HepG2 (cell line): ENCODE data around the gene RNASE8. TPM values are rescaled to one million over a fixed set of nuclear protein-coding genes. Genes with fewer than 3 reads are reported as not detected.
A peak's percentile ranks its signal among the peaks of the same experiment; 100 is the strongest.

Source experiments
- AHDC1 ChIP-seq: sonication (generic); formaldehyde crosslinking; IDR thresholded peaks from 2 replicates; pipeline ENCODE4 v1.5.1; 2020; ENCODE audit warnings: mild to moderate bottlenecking, missing genetic modification reagents, borderline replicate concordance
- EED ChIP-seq: sonication (generic); formaldehyde crosslinking; IDR thresholded peaks from 2 replicates; pipeline ENCODE4 v1.5.0; 2020; ENCODE audit warnings: mild to moderate bottlenecking, missing genetic modification reagents
- FOXJ3 ChIP-seq: sonication (generic); formaldehyde crosslinking; IDR thresholded peaks from 2 replicates; pipeline ENCODE4 v1.4.0; 2020; ENCODE audit warnings: missing genetic modification reagents, mild to moderate bottlenecking, borderline replicate concordance
- GZF1 ChIP-seq: sonication (generic); formaldehyde crosslinking; IDR thresholded peaks from 2 replicates; pipeline ENCODE4 v1.5.1; 2020; ENCODE audit warnings: mild to moderate bottlenecking, missing genetic modification reagents
- KAT8 ChIP-seq: IDR thresholded peaks from 2 replicates; pipeline ENCODE4 v1.6.1; 2016; ENCODE audit warnings: missing genetic modification reagents, missing compliant biosample characterization
- MYPOP ChIP-seq: sonication (generic); formaldehyde crosslinking; IDR thresholded peaks from 2 replicates; pipeline ENCODE4 v1.8.1; 2023; ENCODE audit warnings: mild to moderate bottlenecking, moderate library complexity, missing genetic modification reagents
- NCOR1 ChIP-seq: fragments of 200-600 bp; sonication (generic); IDR thresholded peaks from 2 replicates; pipeline ENCODE4 v1.7.0; 2017; ENCODE audit warnings: antibody characterized with exemption, low read length, borderline replicate concordance
- NFKB2 ChIP-seq: sonication (generic); formaldehyde crosslinking; IDR thresholded peaks from 2 replicates; pipeline ENCODE4 v1.4.0; 2020; ENCODE audit warnings: missing genetic modification reagents, borderline replicate concordance
- POLR2A ChIP-seq, 2 experiments: IDR thresholded peaks; 2 replicates each; pipeline ENCODE4 v1.6.1; 2011; ENCODE audit warnings: low read depth in 2 of 2, low read length in 2 of 2, mild to moderate bottlenecking in 1 of 2, moderate library complexity in 1 of 2; ENCODE audit not compliant: insufficient read depth in 1 of 2
- SKIL ChIP-seq: sonication (generic); formaldehyde crosslinking; IDR thresholded peaks from 2 replicates; pipeline ENCODE4 v1.8.0; 2022; ENCODE audit warnings: missing genetic modification reagents, mild to moderate bottlenecking, moderate library complexity, borderline replicate concordance
- ZBTB14 ChIP-seq: sonication (generic); formaldehyde crosslinking; IDR thresholded peaks from 2 replicates; pipeline ENCODE4 v1.4.0; 2020; ENCODE audit warnings: missing genetic modification reagents
- ZBTB46 ChIP-seq: sonication (generic); formaldehyde crosslinking; IDR thresholded peaks from 2 replicates; pipeline ENCODE4 v1.4.0; 2020; ENCODE audit warnings: mild to moderate bottlenecking, missing genetic modification reagents, borderline replicate concordance
- ZMYM4 ChIP-seq: sonication (generic); formaldehyde crosslinking; IDR thresholded peaks from 2 replicates; pipeline ENCODE4 v1.8.1; 2023; ENCODE audit warnings: mild to moderate bottlenecking, missing genetic modification reagents
- ZNF780A ChIP-seq: sonication (generic); formaldehyde crosslinking; IDR thresholded peaks from 2 replicates; pipeline ENCODE4 v1.8.0; 2022; ENCODE audit warnings: mild to moderate bottlenecking, missing genetic modification reagents, moderate library complexity
- ZNF781 ChIP-seq: sonication (generic); formaldehyde crosslinking; IDR thresholded peaks from 2 replicates; pipeline ENCODE4 v1.5.1; 2020; ENCODE audit warnings: borderline replicate concordance, mild to moderate bottlenecking, missing genetic modification reagents; ENCODE audit errors: not compliant biosample characterization
- polyA plus RNA-seq, 8 experiments: library from polyadenylated mRNA; depleted of rRNA in 3 of 8; stranded (reverse) in 7 of 8; unstranded in 1 of 8; fragments of >200 nt; fragmentation: Illumina TruSeq in 4 of 8; extraction: Trizol in 4 of 8; gene quantifications; 2 replicates each; pipeline versions ENCODE4 v1.2.1 to v1.2.3, GENCODE V29; 2011 to 2016; ENCODE audit warnings: low read depth in 4 of 8, missing spikeins in 1 of 8, mixed read lengths in 1 of 8; ENCODE audit not compliant: insufficient read depth in 1 of 8
- total RNA-seq, 5 experiments: library from RNA; depleted of rRNA; stranded (reverse); fragments of >200 nt; fragmentation: Illumina TruSeq; extraction: Trizol; gene quantifications; 2 replicates each; pipeline ENCODE4 v1.2.3, GENCODE V29; 2016; ENCODE audit warnings: low read depth in 1 of 5

Gene RNASE8
- total and polyA plus RNA-seq, 2 of the 13 experiments (the other 11 are each of a cell fraction or from before 2014, with no cell fraction given): not detected

DNA sequence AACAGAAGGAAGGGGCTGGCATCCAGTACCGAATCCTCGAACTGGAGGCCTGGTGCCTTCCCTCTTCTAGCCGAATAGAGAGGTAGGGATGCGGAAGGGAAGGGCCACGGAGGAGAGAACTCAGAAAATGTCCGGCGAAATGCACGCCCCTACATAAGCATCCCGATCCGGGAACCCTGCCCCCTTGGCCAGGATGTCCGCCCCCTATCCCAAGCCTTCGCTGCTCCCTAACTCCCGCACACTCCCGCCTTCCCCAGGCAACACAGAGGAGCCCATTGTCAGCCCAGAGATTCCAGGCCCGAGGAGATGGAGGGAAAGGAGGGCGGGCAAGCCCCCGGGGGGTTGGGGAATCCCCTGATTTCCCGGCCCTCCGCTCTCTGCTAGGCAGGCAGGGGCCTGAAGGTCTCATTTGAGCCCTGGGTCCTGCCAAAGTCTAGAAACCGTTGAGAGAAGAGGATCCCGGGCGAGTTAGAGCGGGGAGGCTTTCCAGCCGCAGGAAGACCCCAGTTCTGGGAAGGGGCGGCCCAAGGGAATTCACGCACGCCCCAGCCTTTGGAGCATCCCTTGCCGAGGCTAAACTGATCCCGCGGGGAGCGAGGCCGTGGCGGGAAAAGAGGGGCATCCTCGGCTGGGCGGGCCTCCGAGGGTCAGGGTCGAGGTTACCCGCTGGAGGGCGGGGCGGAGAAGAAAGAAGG is 11.9 kb downstream of the RNASE8 start (continued):
- TF ChIP-seq SKIL (CRISPR knock-in tag) (peak; percentile 73; the same call in 1 of the 2 replicates), NFKB2 (0 out of 2 replicates have a peak, but pooled peaks have one; percentile 66), KAT8 (CRISPR knock-in tag) (no peak; the same call in 1 of the 2 replicates), GZF1 (CRISPR knock-in tag) (peak; percentile 26; the same call in 1 of the 2 replicates), ZNF781 (CRISPR knock-in tag) (peak; percentile 35), POLR2A (IDR thresholded peaks at IDR 0.05; ENCODE audit: insufficient read depth in 1 of 2, low read depth in 2 of 2, low read length in 2 of 2) (no peak), MYPOP (CRISPR knock-in tag) (peak; percentile 35; the same call in 1 of the 2 replicates), ZMYM4 (CRISPR knock-in tag) (peak; percentile 4; the same call in 1 of the 2 replicates), EED (CRISPR knock-in tag) (0 out of 2 replicates have a peak, but pooled peaks have one; percentile 28), ZNF780A (CRISPR knock-in tag) (0 out of 2 replicates have a peak, but pooled peaks have one; percentile 29), ZBTB14 (CRISPR knock-in tag) (0 out of 2 replicates have a peak, but pooled peaks have one; percentile 13), ZBTB46 (CRISPR knock-in tag) (peak; percentile 91; the same call in 1 of the 2 replicates), AHDC1 (CRISPR knock-in tag) (peak; percentile 55; the same call in 1 of the 2 replicates), NCOR1 (peak; percentile 22; the same call in 1 of the 2 replicates), FOXJ3 (no peak)
